ENCODE results near the gene PTPN1. TPM values are rescaled to one million over a fixed set of nuclear protein-coding genes. Genes with fewer than 3 reads are reported as not detected.

Gene PTPN1
- total RNA-seq, 2 experiments from 2014 or later, result 17.1 to 25.1 TPM

DNA sequence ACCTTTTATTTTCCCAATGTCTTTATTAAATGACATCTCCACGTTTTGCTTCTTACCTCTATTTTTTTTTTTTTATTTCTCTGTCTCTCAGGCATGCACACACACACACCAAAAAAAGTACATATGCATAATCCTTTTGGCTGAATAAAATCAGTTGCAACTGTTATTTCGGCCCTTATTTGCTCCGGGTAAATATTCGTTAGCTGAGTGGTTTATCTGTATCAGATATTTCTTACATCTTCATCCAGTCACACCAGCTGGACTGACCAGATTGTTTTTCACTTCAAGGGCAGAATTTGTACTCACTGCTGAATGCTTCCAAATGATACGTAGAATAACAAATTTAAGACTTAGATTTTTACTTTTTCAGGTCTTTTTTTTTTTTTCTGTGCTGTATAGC, 45.5 kb downstream of the PTPN1 start:
- no peaks in the 10 kb centered on the region for H3K9me3 ChIP-seq (ENCODE audit: low read length)
- no peaks in the 10 kb centered on the region for H3K36me3 ChIP-seq (ENCODE audit: insufficient read depth, low read length)
- no peaks in the 10 kb centered on the region for H4K20me1 ChIP-seq (ENCODE audit: insufficient read depth, low read length)
- H3K4me1 ChIP-seq (ENCODE audit: insufficient read depth, low read length, poor library complexity, severe bottlenecking), result no peaks in the 10 kb centered on the region
- intact Hi-C loops (cut with micrococcal nuclease; ENCODE audit: unreplicated experiment), result no loop called here
- no peak overlapping the region for H2AFZ ChIP-seq (ENCODE audit: low read length)
- ChIA-PET CTCF (ENCODE audit: unreplicated experiment) (no interaction called here), POLR2A (interaction anchor here (0.7 kb wide), 1 partner anchor 15 kb away, joined by 5 read pairs; no protein-coding TSS in a partner anchor)
- no peak overlapping the region for H3K4me3 ChIP-seq (ENCODE audit: low read depth, low read length, poor library complexity, severe bottlenecking)
- TF ChIP-seq, protein P1, sequence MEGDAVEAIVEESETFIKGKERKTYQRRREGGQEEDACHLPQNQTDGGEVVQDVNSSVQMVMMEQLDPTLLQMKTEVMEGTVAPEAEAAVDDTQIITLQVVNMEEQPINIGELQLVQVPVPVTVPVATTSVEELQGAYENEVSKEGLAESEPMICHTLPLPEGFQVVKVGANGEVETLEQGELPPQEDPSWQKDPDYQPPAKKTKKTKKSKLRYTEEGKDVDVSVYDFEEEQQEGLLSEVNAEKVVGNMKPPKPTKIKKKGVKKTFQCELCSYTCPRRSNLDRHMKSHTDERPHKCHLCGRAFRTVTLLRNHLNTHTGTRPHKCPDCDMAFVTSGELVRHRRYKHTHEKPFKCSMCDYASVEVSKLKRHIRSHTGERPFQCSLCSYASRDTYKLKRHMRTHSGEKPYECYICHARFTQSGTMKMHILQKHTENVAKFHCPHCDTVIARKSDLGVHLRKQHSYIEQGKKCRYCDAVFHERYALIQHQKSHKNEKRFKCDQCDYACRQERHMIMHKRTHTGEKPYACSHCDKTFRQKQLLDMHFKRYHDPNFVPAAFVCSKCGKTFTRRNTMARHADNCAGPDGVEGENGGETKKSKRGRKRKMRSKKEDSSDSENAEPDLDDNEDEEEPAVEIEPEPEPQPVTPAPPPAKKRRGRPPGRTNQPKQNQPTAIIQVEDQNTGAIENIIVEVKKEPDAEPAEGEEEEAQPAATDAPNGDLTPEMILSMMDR (conservative IDR thresholded peaks at IDR 0.05; ENCODE audit: low read length), result no peak
- no peak for TF ChIP-seq EZH2phosphoT487 (IDR thresholded peaks at IDR 0.05; ENCODE audit: borderline replicate concordance, low read depth, low read length)
- H3K4me2 ChIP-seq (ENCODE audit: low read length), result no peak overlapping the region
- H3K9me2 ChIP-seq (ENCODE audit: insufficient read depth, low read length), result no peaks in the 10 kb centered on the region
- no peaks in the 10 kb centered on the region for H3K79me2 ChIP-seq (ENCODE audit: insufficient read depth, low read depth, low read length)
- no peak overlapping the region for H3K27ac ChIP-seq (ENCODE audit: low read depth, low read length, poor library complexity, severe bottlenecking)
- no peak for DNase-seq (ENCODE audit: low spot score)
- BruUV-seq (replicated peaks), result no TSS peak

DNA sequence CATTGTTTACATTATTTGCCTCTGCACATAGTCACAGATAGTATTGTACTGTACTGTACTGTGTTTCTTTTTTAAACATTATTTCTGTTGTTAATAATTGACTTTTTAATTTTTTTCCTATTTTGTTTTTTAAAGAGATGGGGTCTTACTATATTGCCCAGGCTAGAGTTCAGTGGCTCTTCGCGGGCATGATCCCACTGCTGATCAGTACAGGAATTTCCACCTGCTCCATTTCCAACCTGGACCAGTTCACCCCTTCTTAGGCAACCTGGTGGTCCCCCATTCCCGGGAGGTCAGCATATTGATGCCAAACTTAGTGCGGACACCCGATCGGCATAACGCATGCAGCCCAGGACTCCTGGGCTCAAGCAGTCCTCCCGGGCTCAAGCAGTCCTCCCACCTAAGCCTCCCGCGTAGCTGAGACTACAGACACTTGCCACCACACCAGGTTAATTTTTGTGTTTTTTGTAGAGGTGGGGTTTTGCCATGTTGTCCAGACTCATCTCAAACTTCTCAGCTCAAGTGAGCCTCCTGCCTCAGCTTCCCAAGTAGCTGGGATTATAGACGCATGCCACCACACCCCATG, 47.5 kb downstream of the PTPN1 start:
- CTCF ChIA-PET (ENCODE audit: unreplicated experiment), result no interaction called here
- H4K20me1 ChIP-seq (ENCODE audit: insufficient read depth, low read length), result no peaks in the 10 kb centered on the region
- H3K4me2 ChIP-seq (ENCODE audit: low read length), result no peak overlapping the region
- no peak for TF ChIP-seq EZH2phosphoT487 (IDR thresholded peaks at IDR 0.05; ENCODE audit: borderline replicate concordance, low read depth, low read length)
- TF ChIP-seq, protein P1 (conservative IDR thresholded peaks at IDR 0.05; ENCODE audit: low read length), result no peak
- no TSS peak for BruUV-seq (replicated peaks)
- no peaks in the 10 kb centered on the region for H3K9me3 ChIP-seq (ENCODE audit: low read length)
- no peak overlapping the region for H3K4me3 ChIP-seq (ENCODE audit: low read depth, low read length, poor library complexity, severe bottlenecking)
- H3K9me2 ChIP-seq (ENCODE audit: insufficient read depth, low read length), result no peaks in the 10 kb centered on the region
- intact Hi-C loops (cut with micrococcal nuclease; ENCODE audit: unreplicated experiment), result no loop called here
- no peaks in the 10 kb centered on the region for H3K4me1 ChIP-seq (ENCODE audit: insufficient read depth, low read length, poor library complexity, severe bottlenecking)
- no peak overlapping the region for H3K27ac ChIP-seq (ENCODE audit: low read depth, low read length, poor library complexity, severe bottlenecking)
- H3K36me3 ChIP-seq (ENCODE audit: insufficient read depth, low read length), result 0 out of 2 replicates have a peak, but pooled peaks cover 11% of the 10 kb centered on the region
- POLR2A ChIA-PET, result no interaction called here
- no peak overlapping the region for H2AFZ ChIP-seq (ENCODE audit: low read length)
- no peak for DNase-seq (ENCODE audit: low spot score)
- no peaks in the 10 kb centered on the region for H3K79me2 ChIP-seq (ENCODE audit: insufficient read depth, low read depth, low read length)

DNA sequence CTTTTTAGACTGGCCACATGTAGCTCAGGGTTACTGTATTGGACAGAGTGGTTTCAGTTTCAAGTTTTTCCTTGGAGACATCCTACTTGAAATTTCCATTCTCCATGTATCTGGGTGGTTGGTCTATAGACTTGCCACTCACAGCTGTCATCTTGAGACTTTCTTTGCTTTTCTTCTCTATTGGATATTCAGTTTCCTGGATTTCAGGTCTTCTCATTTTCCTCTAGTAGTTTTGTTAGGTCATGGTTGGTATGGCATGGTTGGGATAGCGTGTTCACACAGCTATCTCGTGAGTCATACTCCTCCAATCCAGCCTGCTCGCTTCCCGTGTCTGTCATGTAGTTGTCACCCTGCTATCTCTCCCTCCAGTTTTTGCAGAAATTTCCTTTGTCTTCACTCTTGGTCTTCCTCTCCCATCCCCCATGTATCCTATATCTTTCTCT, 48.3 kb downstream of the PTPN1 start:
- no peak for DNase-seq (ENCODE audit: low spot score)
- H3K9me3 ChIP-seq (ENCODE audit: low read length), result no peaks in the 10 kb centered on the region
- 0 out of 2 replicates have a peak, but pooled peaks cover 11% of the 10 kb centered on the region for H3K36me3 ChIP-seq (ENCODE audit: insufficient read depth, low read length)
- no TSS peak for BruUV-seq (replicated peaks)
- no peak overlapping the region for H3K4me2 ChIP-seq (ENCODE audit: low read length)
- H4K20me1 ChIP-seq (ENCODE audit: insufficient read depth, low read length), result no peaks in the 10 kb centered on the region
- H2AFZ ChIP-seq (ENCODE audit: low read length), result no peak overlapping the region
- intact Hi-C loops (cut with micrococcal nuclease; ENCODE audit: unreplicated experiment), result no loop called here
- H3K4me3 ChIP-seq (ENCODE audit: low read depth, low read length, poor library complexity, severe bottlenecking), result no peak overlapping the region
- no peak overlapping the region for H3K27ac ChIP-seq (ENCODE audit: low read depth, low read length, poor library complexity, severe bottlenecking)
- no peaks in the 10 kb centered on the region for H3K79me2 ChIP-seq (ENCODE audit: insufficient read depth, low read depth, low read length)
- H3K9me2 ChIP-seq (ENCODE audit: insufficient read depth, low read length), result no peaks in the 10 kb centered on the region
- POLR2A ChIA-PET, result no interaction called here
- TF ChIP-seq, protein P1 (conservative IDR thresholded peaks at IDR 0.05; ENCODE audit: low read length), result no peak
- no peak for TF ChIP-seq EZH2phosphoT487 (IDR thresholded peaks at IDR 0.05; ENCODE audit: borderline replicate concordance, low read depth, low read length)
- H3K4me1 ChIP-seq (ENCODE audit: insufficient read depth, low read length, poor library complexity, severe bottlenecking), result no peaks in the 10 kb centered on the region
- CTCF ChIA-PET (ENCODE audit: unreplicated experiment), result no interaction called here
